Myocyte (in vitro differentiated cells): ENCODE data around the gene SYNPO. TPM values are rescaled to one million over a fixed set of nuclear protein-coding genes. Genes with fewer than 3 reads are reported as not detected.

Experiments
- DNase-seq: peaks from one replicate; pipeline ENCODE4 v3.0.0-alpha.2; 2012; ENCODE audit warnings: low read depth
- total RNA-seq: library from RNA; depleted of rRNA; stranded (reverse); fragments of >200 nt; gene quantifications from 2 replicates; pipeline ENCODE4 v1.2.3, GENCODE V29; 2014

The SYNPO gene
- total RNA-seq, 1 donor from 2014 or later: 8.1 TPM

GRCh38 chr5:150689120-150689519 lies 48.7 kb downstream of the SYNPO start:
- no peak for DNase-seq

DNA sequence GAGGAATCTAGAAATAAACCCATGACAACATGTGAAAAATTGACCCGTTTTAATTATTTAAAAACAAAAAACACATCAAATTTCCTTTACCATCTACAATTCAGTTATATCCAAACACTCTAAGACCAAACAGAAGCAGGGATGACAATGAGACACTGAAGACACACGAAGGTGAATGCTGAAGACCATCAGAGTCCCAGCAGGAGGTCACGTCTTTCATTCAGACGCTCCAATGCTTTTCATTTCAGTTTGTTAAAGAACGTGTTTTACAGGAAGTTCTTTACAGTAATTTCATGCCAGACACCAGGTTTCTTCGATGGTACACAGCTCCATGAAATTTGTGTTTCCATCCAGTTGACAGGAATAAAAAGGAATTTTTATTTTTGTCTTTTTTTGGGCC lies 50.3 kb downstream of the SYNPO start:
- no peak for DNase-seq

- no peak for DNase-seq
Observed at GRCh38 chr5:150692276-150692675, 51.8 kb downstream of the SYNPO start.

GRCh38 chr5:150694612-150695011 lies 54.2 kb downstream of the SYNPO start:
- DNase-seq: peak; percentile 30

DNA sequence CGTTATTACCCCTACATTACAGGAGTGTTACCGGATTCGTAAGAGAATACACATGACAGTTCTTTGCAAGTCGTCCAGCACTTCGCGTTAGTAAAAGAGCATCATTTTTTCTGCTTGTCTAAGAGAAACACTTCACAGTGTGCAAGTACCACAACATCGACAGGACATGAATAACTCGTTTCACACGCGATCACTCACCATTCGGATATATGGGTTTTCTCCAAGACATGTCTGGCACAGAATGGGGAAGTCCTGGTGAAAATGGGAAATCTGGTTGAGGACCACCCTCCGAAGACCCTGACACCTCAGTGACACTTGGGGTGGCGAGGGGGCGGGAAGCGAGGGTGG lies 59.8 kb downstream of the SYNPO start:
- no peak for DNase-seq

- peak; percentile 93 for DNase-seq
Observed at GRCh38 chr5:150700594-150701377, 60.3 kb downstream of the SYNPO start, which contains the start of gene RBM22. Gene RBM22 (minus strand): TSS chr5:150701062. CDS start chr5:150700985, 77 bp downstream.

GRCh38 chr5:150703762-150704161 lies 63.3 kb downstream of the SYNPO start:
- DNase-seq: no peak

DNA sequence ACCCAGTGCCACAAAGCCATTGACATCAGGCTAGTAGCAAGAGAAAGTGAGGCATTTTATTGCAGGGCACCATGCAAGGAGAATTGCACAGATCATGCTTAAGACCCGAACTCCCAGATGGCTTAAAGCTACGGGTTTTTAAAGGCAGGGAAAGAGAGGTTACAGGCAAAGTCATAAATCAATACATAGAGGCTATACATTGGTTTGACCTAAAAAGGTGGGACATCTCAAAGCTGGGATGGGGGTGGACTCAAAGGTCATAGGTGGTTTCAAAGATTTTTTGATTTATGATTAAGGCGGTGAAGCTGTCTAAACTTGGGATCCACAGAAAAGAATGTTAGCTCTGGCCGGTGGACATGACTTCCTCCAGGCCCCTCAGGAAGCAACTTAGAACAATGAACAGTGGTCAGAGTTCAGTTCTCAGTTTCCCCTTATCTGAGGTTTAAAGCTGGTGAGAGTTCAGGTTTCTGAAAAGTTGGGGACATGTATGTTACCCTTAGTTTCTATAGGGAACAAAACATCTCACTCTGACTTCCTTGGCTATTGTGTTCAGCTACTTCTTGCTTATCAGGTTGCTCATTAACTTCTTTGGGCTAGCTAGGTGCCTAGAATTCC lies 66.4 kb downstream of the SYNPO start:
- no peak for DNase-seq

Other genes with a start within 250 kb of the SYNPO start
- 1.3 and 2.9 TPM in 2 replicates for gene CD74, start 227.8 kb upstream of the SYNPO start, total RNA-seq
- gene RPS14, start 190.9 kb upstream of the SYNPO start, total RNA-seq: 1,461 and 1,734 TPM in 2 replicates
- gene NDST1, start 132.5 kb upstream of the SYNPO start, total RNA-seq: 73.7 and 105 TPM in 2 replicates
- 0.16 and 0.40 TPM in 2 replicates for gene MYOZ3, start 20.6 kb downstream of the SYNPO start, total RNA-seq
- gene RBM22, start 60.4 kb downstream of the SYNPO start, total RNA-seq: 35.0 and 40.9 TPM in 2 replicates
- gene DCTN4, start 118.4 kb downstream of the SYNPO start, total RNA-seq: 78.9 and 82.4 TPM in 2 replicates
- 67.1 and 74.6 TPM in 2 replicates for gene SMIM3, start 138.1 kb downstream of the SYNPO start, total RNA-seq
- gene IRGM, start 205.9 kb downstream of the SYNPO start, total RNA-seq: 0.16 TPM in 1 of 2 replicates, not detected in the other